Peyer's patch (tissue), 4 donors: Measurements from ENCODE around the gene GPR22.

Experiments
- CTCF ChIP-seq, 6 experiments: fragments of 450-650 bp in 4 of 6; fragments of 200-600 bp in 2 of 6; sonication (generic) in 1 of 6; IDR thresholded peaks; one replicate each; pipeline ENCODE4 v1.5.1; 2017 to 2019; ENCODE audit warnings: antibody characterized with exemption in 6 of 6, mild to moderate bottlenecking in 3 of 6, moderate library complexity in 1 of 6
- POLR2A ChIP-seq, 2 donors: fragments of 450-650 bp; IDR thresholded peaks; one replicate each; pipeline ENCODE4 v1.5.1; 2017; ENCODE audit warnings: antibody characterized with exemption in 2 of 2, mild to moderate bottlenecking in 2 of 2, moderate library complexity in 2 of 2

GRCh38 chr7:107492875-107493274, 23.0 kb downstream of the GPR22 start:
- TF ChIP-seq CTCF (IDR thresholded peaks at IDR 0.05), result no peak
- no peak for TF ChIP-seq POLR2A (IDR thresholded peaks at IDR 0.05)
